IMR-90 (cell line): ENCODE results near the gene CANX. TPM values are rescaled to one million over a fixed set of nuclear protein-coding genes. Genes with fewer than 3 reads are reported as not detected.
"Not testable (repeated sequence)": the region's sequence is repeated elsewhere in the genome, so short reads cannot be mapped to it uniquely, and the experiment has no call there.

Source experiments
- ATAC-seq: fragments of 200-7000 bp; cut with Tn5 transposase; 2 replicates; pipeline ENCODE4 v1.9.1; 2020; ENCODE audit warnings: low read depth, mild to moderate bottlenecking, moderate library complexity
- BruUV-seq: library from RNA; stranded (reverse); fragments of 400-500 nt; replicated peaks from 2 replicates; lab custom pipeline; 2021; lab: Mats Ljungman, UMichigan
- CTCF ChIA-PET: fragments of 300-600 bp; formaldehyde crosslinking; extraction: SDS; loops from one replicate; lab custom pipeline; 2021; ENCODE audit warnings: antibody characterized with exemption; lab: Yijun Ruan, JAX
- POLR2A ChIA-PET: fragments of 300-600 bp; sonication (Branson Sonifier 250); formaldehyde crosslinking; loops from one replicate; lab custom pipeline; 2022; ENCODE audit warnings: antibody characterized with exemption; ENCODE audit not compliant: unreplicated experiment; lab: Charles Lee
- DNase-seq: peaks from one replicate; pipeline ENCODE4 v3.0.0; 2013
- H2AFZ ChIP-seq: replicated peaks from 2 replicates; pipeline ENCODE3; 2013; ENCODE audit warnings: low read length, mild to moderate bottlenecking; ENCODE audit not compliant: poor library complexity
- H2AK5ac ChIP-seq: 2 replicates; pipeline ENCODE4 v1.6.1; 2013; ENCODE audit warnings: low read depth, low read length, inconsistent platforms
- H2AK9ac ChIP-seq: replicated peaks from 2 replicates; pipeline ENCODE3; 2013; ENCODE audit warnings: mild to moderate bottlenecking, low read depth, low read length, moderate library complexity; ENCODE audit not compliant: poor library complexity
- H2BK120ac ChIP-seq: 2 replicates; pipeline ENCODE4 v1.6.1; 2013; ENCODE audit warnings: low read depth, low read length, inconsistent platforms
- H2BK15ac ChIP-seq: 3 replicates; pipeline ENCODE4 v1.6.1; 2013; ENCODE audit warnings: low read depth, low read length, inconsistent platforms
- H2BK20ac ChIP-seq: 2 replicates; pipeline ENCODE4 v1.6.1; 2013; ENCODE audit warnings: low read depth, mild to moderate bottlenecking, inconsistent platforms, low read length, moderate library complexity
- H2BK5ac ChIP-seq: 2 replicates; pipeline ENCODE4 v1.6.1; 2013; ENCODE audit warnings: mild to moderate bottlenecking, low read depth, low read length, inconsistent platforms; ENCODE audit not compliant: poor library complexity, severe bottlenecking
- H3K14ac ChIP-seq: replicated peaks from 2 replicates; pipeline ENCODE4 v1.6.1; 2013; ENCODE audit warnings: low read depth, low read length, inconsistent platforms
- H3K18ac ChIP-seq: 2 replicates; pipeline ENCODE4 v1.6.1; 2013; ENCODE audit warnings: low read depth, low read length, control low read depth
- H3K23ac ChIP-seq: 2 replicates; pipeline ENCODE4 v1.6.1; 2013; ENCODE audit warnings: low read depth, low read length, inconsistent platforms
- H3K27ac ChIP-seq: 2 replicates; pipeline ENCODE4 v1.5.1; 2013; ENCODE audit warnings: mild to moderate bottlenecking, control low read depth, low read length; ENCODE audit not compliant: insufficient read depth
- H3K27me3 ChIP-seq: 2 replicates; pipeline ENCODE4 v1.6.1; 2013; ENCODE audit warnings: low read length; ENCODE audit not compliant: control insufficient read depth, insufficient read depth
- H3K36me3 ChIP-seq: 2 replicates; pipeline ENCODE4 v1.6.1; 2013; ENCODE audit warnings: low read length, mixed read lengths; ENCODE audit not compliant: control insufficient read depth, insufficient read depth
- H3K4ac ChIP-seq: 2 replicates; pipeline ENCODE4 v1.6.1; 2013; ENCODE audit warnings: low read depth, low read length, inconsistent platforms
- H3K4me1 ChIP-seq: 2 replicates; pipeline ENCODE4 v1.6.1; 2013; ENCODE audit warnings: low read length, mixed read lengths; ENCODE audit not compliant: control insufficient read depth, insufficient read depth
- H3K4me2 ChIP-seq: 2 replicates; pipeline ENCODE4 v1.6.1; 2013; ENCODE audit warnings: low read depth, mild to moderate bottlenecking, control low read depth, low read length, moderate library complexity
- H3K4me3 ChIP-seq: 2 replicates; pipeline ENCODE4 v1.5.1; 2013; ENCODE audit warnings: low read depth, mild to moderate bottlenecking, control low read depth, low read length, moderate library complexity; ENCODE audit not compliant: insufficient read depth
- H3K56ac ChIP-seq: 2 replicates; pipeline ENCODE4 v1.6.1; 2013; ENCODE audit warnings: low read length, inconsistent platforms; ENCODE audit not compliant: insufficient read depth; ENCODE audit errors: extremely low read depth
- H3K79me1 ChIP-seq, 2 experiments: 2 replicates each; pipeline ENCODE4 v1.6.1; 2013; ENCODE audit warnings: low read length in 2 of 2, inconsistent platforms in 1 of 2, low read depth in 1 of 2
- H3K9ac ChIP-seq: 2 replicates; pipeline ENCODE4 v1.6.1; 2013; ENCODE audit warnings: low read depth, low read length, control low read depth
- H3K9me1 ChIP-seq: 2 replicates; pipeline ENCODE4 v1.6.1; 2013; ENCODE audit warnings: low read length, inconsistent platforms; ENCODE audit not compliant: insufficient read depth
- H3K9me3 ChIP-seq: 2 replicates; pipeline ENCODE4 v1.6.1; 2013; ENCODE audit warnings: low read length; ENCODE audit not compliant: control insufficient read depth, insufficient read depth
- H4K20me1 ChIP-seq: 2 replicates; pipeline ENCODE4 v1.6.1; 2013; ENCODE audit warnings: low read length, inconsistent platforms; ENCODE audit not compliant: insufficient read depth
- H4K5ac ChIP-seq: 2 replicates; pipeline ENCODE4 v1.6.1; 2013; ENCODE audit warnings: mild to moderate bottlenecking, low read depth, low read length, control low read depth
- H4K8ac ChIP-seq, 2 experiments: 2 replicates each; pipeline ENCODE4 v1.6.1; 2013; ENCODE audit warnings: low read depth in 2 of 2, low read length in 2 of 2, control low read depth in 1 of 2, inconsistent platforms in 1 of 2
- H4K91ac ChIP-seq: 2 replicates; pipeline ENCODE4 v1.6.1; 2013; ENCODE audit warnings: low read depth, low read length, inconsistent platforms; ENCODE audit not compliant: insufficient read depth
- WGBS, 2 experiments: methylation state at CpG; one replicate each; pipeline versions ENCODE4 v1.1.5 to v1.1.7; 2013; ENCODE audit warnings: missing lambda C conversion rate in 2 of 2; ENCODE audit not compliant: insufficient read length in 1 of 2; ENCODE audit errors: extremely low coverage in 2 of 2; 5-methylcytosine and 5-hydroxymethylcytosine counted together
- dilution Hi-C: fragments of 300-500 bp; cut with HindIII; formaldehyde crosslinking; loops from one replicate; pipeline ENCODE4 v1.14.3; 2018; ENCODE audit warnings: low sequenced_read_pairs; ENCODE audit not compliant: unreplicated experiment
- in situ Hi-C: fragments of 300-500 bp; cut with MboI; formaldehyde crosslinking; loops from 3 replicates; pipeline ENCODE4 v1.14.3; 2019; ENCODE audit warnings: low sequenced_read_pairs, inconsistent platforms, mixed read lengths
- intact Hi-C: fragments of 100-400 bp; cut with micrococcal nuclease; formaldehyde crosslinking; loops from 2 replicates; pipeline ENCODE4 v1.10.0; 2022
- polyA plus RNA-seq, 3 experiments: library from polyadenylated mRNA; depleted of rRNA; stranded (reverse); fragments of >200 nt; gene quantifications; 2 replicates each; pipeline ENCODE4 v1.2.3, GENCODE V29; 2012; ENCODE audit warnings: low replicate concordance in 1 of 3
- total RNA-seq: library from RNA; depleted of rRNA; stranded (reverse); fragments of >200 nt; gene quantifications from 2 replicates; pipeline ENCODE4 v1.2.3, GENCODE V29; 2012

The CANX gene
- total and polyA plus RNA-seq, 2 of the 4 experiments (the other 2 are of a cell fraction), result 216 to 345 TPM

DNA sequence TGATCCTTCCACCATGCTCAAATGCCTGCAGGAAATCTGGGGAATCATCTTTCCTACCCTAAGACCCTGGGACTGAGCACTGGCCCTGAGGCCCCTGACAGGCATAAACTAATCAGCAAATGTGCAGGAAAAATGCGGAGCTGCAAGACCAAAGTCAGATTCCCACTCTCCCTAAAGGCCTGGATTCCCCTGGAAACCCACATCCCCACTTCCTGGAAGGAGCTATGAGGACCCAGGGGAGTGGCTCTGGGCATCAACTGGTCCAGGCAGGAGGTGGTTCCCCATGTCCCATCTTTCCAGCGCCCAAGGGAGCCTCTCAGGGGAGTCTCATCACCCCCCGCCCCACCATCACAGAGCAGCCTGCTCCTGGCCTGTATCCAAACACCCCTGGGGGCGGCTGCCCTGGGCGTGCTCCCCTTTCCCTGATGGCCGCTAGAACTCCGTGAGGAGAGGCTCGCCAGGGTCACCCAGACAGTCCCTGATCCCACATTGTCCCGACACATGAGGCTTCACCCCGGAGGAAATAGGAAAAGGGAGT, 49.5 kb upstream of the CANX start:
- H3K4me2 ChIP-seq, ATAC-seq, H4K20me1 ChIP-seq, H4K91ac ChIP-seq, H3K9ac ChIP-seq, in situ Hi-C loops, H3K4me1 ChIP-seq, H3K27ac ChIP-seq, H2AK9ac ChIP-seq, H3K14ac ChIP-seq, CTCF ChIA-PET, H4K5ac ChIP-seq, dilution Hi-C loops, H3K18ac ChIP-seq, H3K4ac ChIP-seq, H3K9me3 ChIP-seq, H3K36me3 ChIP-seq, BruUV-seq, H3K79me1 ChIP-seq, H2BK20ac ChIP-seq, H2BK5ac ChIP-seq, H2AK5ac ChIP-seq, H2BK120ac ChIP-seq, H3K23ac ChIP-seq, intact Hi-C loops, H2BK15ac ChIP-seq, H2AFZ ChIP-seq, H3K27me3 ChIP-seq, H3K56ac ChIP-seq, H3K9me1 ChIP-seq, H4K8ac ChIP-seq, POLR2A ChIA-PET, H3K4me3 ChIP-seq, DNase-seq: not testable (repeated sequence)
- no CpG with 5 or more reads among the region's 10 CpGs for WGBS, 2 experiments

DNA sequence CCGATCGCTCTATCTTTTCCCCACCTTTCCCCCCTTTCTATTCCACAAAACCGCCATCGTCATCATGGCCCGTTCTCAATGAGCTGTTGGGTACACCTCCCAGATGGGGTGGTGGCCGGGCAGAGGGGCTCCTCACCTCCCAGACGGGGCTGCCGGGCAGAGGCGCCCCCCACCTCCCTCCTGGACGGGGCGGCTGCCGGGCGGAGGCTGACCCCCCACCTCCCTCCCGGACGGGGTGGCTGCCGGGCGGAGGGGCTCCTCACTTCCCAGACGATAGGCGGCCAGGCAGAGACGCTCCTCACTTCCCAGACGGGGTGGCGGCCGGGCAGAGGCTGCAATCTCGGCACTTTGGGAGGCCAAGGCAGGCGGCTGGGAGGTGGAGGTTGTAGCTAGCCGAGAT, 48.5 kb upstream of the CANX start:
- H3K56ac ChIP-seq, CTCF ChIA-PET, H3K79me1 ChIP-seq, H2AK5ac ChIP-seq, H3K4ac ChIP-seq, H3K18ac ChIP-seq, H3K14ac ChIP-seq, H4K91ac ChIP-seq, in situ Hi-C loops, H3K4me2 ChIP-seq, dilution Hi-C loops, H3K9me3 ChIP-seq, H2BK20ac ChIP-seq, H2BK5ac ChIP-seq, H3K9me1 ChIP-seq, H3K36me3 ChIP-seq, H3K4me1 ChIP-seq, H4K20me1 ChIP-seq, H4K5ac ChIP-seq, H2AK9ac ChIP-seq, H3K27ac ChIP-seq, H3K23ac ChIP-seq, H3K27me3 ChIP-seq, H3K9ac ChIP-seq, intact Hi-C loops, BruUV-seq, DNase-seq, H2BK15ac ChIP-seq, H3K4me3 ChIP-seq, ATAC-seq, POLR2A ChIA-PET, H4K8ac ChIP-seq, H2BK120ac ChIP-seq, H2AFZ ChIP-seq: not testable (repeated sequence)
- 100% methylated on average over 2 of the region's 26 CpGs; no CpG with 5 or more reads in 1 of the 2 experiments for WGBS, 2 experiments
